Vagina (tissue), 2 donors: ENCODE data around the gene TOMM22. TPM values are rescaled to one million over a fixed set of nuclear protein-coding genes. Genes with fewer than 3 reads are reported as not detected.
A peak's percentile ranks its signal among the peaks of the same experiment; 100 is the strongest.

Source experiments
- DNase-seq, 2 donors: peaks; one replicate each; pipeline ENCODE4 v3.0.0-alpha.2; 2017; ENCODE audit errors: extremely low spot score in 2 of 2
- H3K27ac ChIP-seq: fragments of 200-600 bp; sonication (generic); one replicate; pipeline ENCODE4 v1.5.1; 2019
- H3K27me3 ChIP-seq: fragments of 200-600 bp; sonication (generic); one replicate; pipeline ENCODE4 v1.5.1; 2019
- H3K36me3 ChIP-seq, 2 donors: fragments of 200-600 bp; sonication (generic); one replicate each; pipeline ENCODE4 v1.5.1; 2017 to 2019
- H3K4me1 ChIP-seq: fragments of 200-600 bp; sonication (generic); one replicate; pipeline ENCODE4 v1.5.1; 2019
- H3K4me3 ChIP-seq, 2 donors: fragments of 200-600 bp; sonication (generic); 1 replicate in 1 of 2; 2 replicates in 1 of 2; pipeline ENCODE4 v1.5.1; 2016 to 2019
- H3K9me3 ChIP-seq: fragments of 200-600 bp; sonication (generic); one replicate; pipeline ENCODE4 v1.5.1; 2019
- CTCF ChIP-seq, 3 experiments: fragments of 450-650 bp in 2 of 3; fragments of 200-600 bp in 1 of 3; sonication (generic) in 1 of 3; IDR thresholded peaks; one replicate each; pipeline ENCODE4 v1.5.1; 2017 to 2019; ENCODE audit warnings: antibody characterized with exemption in 3 of 3, mild to moderate bottlenecking in 2 of 3, moderate library complexity in 2 of 3
- POLR2A ChIP-seq, 2 donors: fragments of 450-650 bp; IDR thresholded peaks; one replicate each; pipeline ENCODE4 v1.6.1; 2017; ENCODE audit warnings: antibody characterized with exemption in 2 of 2, mild to moderate bottlenecking in 2 of 2, moderate library complexity in 2 of 2
- POLR2AphosphoS5 ChIP-seq, 2 donors: sonication (generic); formaldehyde crosslinking; IDR thresholded peaks; one replicate each; pipeline ENCODE4 v1.9.0; 2017; ENCODE audit warnings: antibody characterized with exemption in 2 of 2, mild to moderate bottlenecking in 2 of 2, low read depth in 1 of 2; ENCODE audit not compliant: insufficient read depth in 1 of 2
- intact Hi-C: fragments of 100-400 bp; cut with DNase I; formaldehyde crosslinking; loops from one replicate; pipeline ENCODE4 v1.15.1; 2023
- total RNA-seq: library from RNA; depleted of rRNA; stranded (reverse); fragments of >200 nt; gene quantifications from one replicate; pipeline ENCODE4 v1.2.3, GENCODE V29; 2016

Gene TOMM22
- total RNA-seq, 1 donor from 2014 or later: 21.1 TPM

DNA sequence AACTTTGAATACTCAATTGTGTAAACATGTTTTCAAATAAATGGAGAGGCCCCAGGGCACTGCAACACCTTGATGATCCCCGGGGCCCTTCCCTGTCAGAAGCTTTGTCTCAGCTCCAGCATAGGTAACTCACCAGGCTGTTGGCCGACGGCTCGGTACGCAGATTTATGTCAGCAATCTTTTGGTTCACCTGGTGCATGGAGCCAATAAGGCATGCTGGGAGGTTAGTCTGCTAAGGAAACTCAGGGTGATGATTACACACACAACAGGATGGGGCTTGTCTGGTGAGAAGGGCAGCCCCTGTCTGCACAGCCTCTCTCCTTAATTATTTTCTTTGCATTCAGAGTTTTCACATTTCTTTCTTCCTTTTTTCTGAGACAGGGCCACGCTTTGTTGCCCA is 36.3 kb upstream of the TOMM22 start:
- H3K27me3 ChIP-seq: no peaks in the 10 kb centered on the region
- no peak overlapping the region for H3K27ac ChIP-seq
- TF ChIP-seq CTCF (IDR thresholded peaks at IDR 0.05) (no peak), POLR2AphosphoS5 (IDR thresholded peaks at IDR 0.05; ENCODE audit: insufficient read depth in 1 of 2, low read depth in 1 of 2) (peak in 1 of 2 donors; percentile 50)
- no peaks in the 10 kb centered on the region for H3K9me3 ChIP-seq
- no peaks in the 10 kb centered on the region for H3K36me3 ChIP-seq
- no peaks in the 10 kb centered on the region for H3K4me1 ChIP-seq
- DNase-seq: no peak
- no peak overlapping the region for H3K4me3 ChIP-seq
- intact Hi-C loops: no loop called here

- Histone ChIP-seq H3K36me3 (no peaks in the 10 kb centered on the region), H3K27ac (no peak overlapping the region), H3K4me3 (no peak overlapping the region), H3K27me3 (no peaks in the 10 kb centered on the region), H3K4me1 (no peaks in the 10 kb centered on the region), H3K9me3 (no peaks in the 10 kb centered on the region)
- intact Hi-C loops: no loop called here
- no peak for TF ChIP-seq CTCF (IDR thresholded peaks at IDR 0.05)
- no peak for TF ChIP-seq POLR2A (IDR thresholded peaks at IDR 0.05)
- no peak for TF ChIP-seq POLR2AphosphoS5 (IDR thresholded peaks at IDR 0.05; ENCODE audit: insufficient read depth in 1 of 2, low read depth in 1 of 2)
- DNase-seq: no peak
Observed at GRCh38 chr22:38649841-38650522, 31.8 kb upstream of the TOMM22 start.

GRCh38 chr22:38652859-38653258 is 28.9 kb upstream of the TOMM22 start:
- Histone ChIP-seq H3K9me3 (no peaks in the 10 kb centered on the region), H3K36me3 (no peaks in the 10 kb centered on the region), H3K27ac (no peak overlapping the region), H3K4me3 (no peak overlapping the region), H3K27me3 (no peaks in the 10 kb centered on the region), H3K4me1 (peaks cover 17% of the 10 kb centered on the region)
- intact Hi-C loops: no loop called here
- no peak for TF ChIP-seq CTCF (IDR thresholded peaks at IDR 0.05)
- TF ChIP-seq POLR2AphosphoS5 (IDR thresholded peaks at IDR 0.05; ENCODE audit: insufficient read depth in 1 of 2, low read depth in 1 of 2): no peak
- no peak for TF ChIP-seq POLR2A (IDR thresholded peaks at IDR 0.05)
- no peak for DNase-seq

GRCh38 chr22:38653741-38654140 is 28.0 kb upstream of the TOMM22 start:
- Histone ChIP-seq H3K9me3 (no peaks in the 10 kb centered on the region), H3K36me3 (no peaks in the 10 kb centered on the region), H3K4me3 (no peak overlapping the region), H3K27me3 (no peaks in the 10 kb centered on the region), H3K27ac (no peak overlapping the region), H3K4me1 (peaks cover 20% of the 10 kb centered on the region)
- TF ChIP-seq CTCF (IDR thresholded peaks at IDR 0.05) (no peak), POLR2A (IDR thresholded peaks at IDR 0.05) (no peak), POLR2AphosphoS5 (IDR thresholded peaks at IDR 0.05; ENCODE audit: insufficient read depth in 1 of 2, low read depth in 1 of 2) (no peak)
- no peak for DNase-seq
- intact Hi-C loops: no loop called here

- Histone ChIP-seq H3K9me3 (no peaks in the 10 kb centered on the region), H3K27me3 (no peaks in the 10 kb centered on the region), H3K36me3 (no peaks in the 10 kb centered on the region), H3K27ac (peak overlapping the region; percentile 86), H3K4me3 (peak overlapping the region; percentile 63 to 87), H3K4me1 (peaks cover 20% of the 10 kb centered on the region)
- TF ChIP-seq POLR2A (IDR thresholded peaks at IDR 0.05) (no peak), POLR2AphosphoS5 (IDR thresholded peaks at IDR 0.05; ENCODE audit: insufficient read depth in 1 of 2, low read depth in 1 of 2) (no peak)
- intact Hi-C loops: no loop called here
- DNase-seq: no peak
Observed at GRCh38 chr22:38655519-38656255, 26.1 kb upstream of the TOMM22 start.
